Ishikawa (cell line): ENCODE results near the gene MSMP.

Experiments
- CEBPB ChIP-seq: IDR thresholded peaks from 2 replicates; pipeline ENCODE4 v1.6.1; 2012
- CREB1 ChIP-seq: IDR thresholded peaks from 2 replicates; pipeline ENCODE4 v1.6.1; 2012; ENCODE audit warnings: low read depth
- EGR1 ChIP-seq: IDR thresholded peaks from 2 replicates; pipeline ENCODE4 v1.6.1; 2012
- EP300 ChIP-seq: IDR thresholded peaks from 2 replicates; pipeline ENCODE4 v1.6.1; 2012; ENCODE audit warnings: borderline replicate concordance
- FOXM1 ChIP-seq: IDR thresholded peaks from 2 replicates; pipeline ENCODE4 v1.6.1; 2012; ENCODE audit warnings: low read depth, borderline replicate concordance
- MAX ChIP-seq: IDR thresholded peaks from 2 replicates; pipeline ENCODE4 v1.6.1; 2012
- NFIC ChIP-seq: IDR thresholded peaks from 2 replicates; pipeline ENCODE4 v1.6.1; 2012
- RAD21 ChIP-seq: IDR thresholded peaks from 2 replicates; pipeline ENCODE4 v1.6.1; 2012; ENCODE audit warnings: low read depth
- TAF1 ChIP-seq: IDR thresholded peaks from 2 replicates; pipeline ENCODE4 v1.6.1; 2012; ENCODE audit warnings: low read depth, mild to moderate bottlenecking
- TCF12 ChIP-seq: IDR thresholded peaks from 2 replicates; pipeline ENCODE4 v1.6.1; 2012; ENCODE audit warnings: low read depth
- TEAD4 ChIP-seq: IDR thresholded peaks from 2 replicates; pipeline ENCODE4 v1.6.1; 2012
- USF1 ChIP-seq: IDR thresholded peaks from 2 replicates; pipeline ENCODE4 v1.6.1; 2012
- YY1 ChIP-seq: IDR thresholded peaks from 2 replicates; pipeline ENCODE4 v1.6.1; 2012; ENCODE audit warnings: low read depth
- ZBTB7A ChIP-seq: IDR thresholded peaks from 2 replicates; pipeline ENCODE4 v1.6.1; 2012; ENCODE audit warnings: low read depth
- TF ChIP-seq, protein P1 (sequence below): IDR thresholded peaks from 2 replicates; pipeline ENCODE4 v1.6.1; 2012; ENCODE audit warnings: low read depth, mild to moderate bottlenecking

The MSMP gene

DNA sequence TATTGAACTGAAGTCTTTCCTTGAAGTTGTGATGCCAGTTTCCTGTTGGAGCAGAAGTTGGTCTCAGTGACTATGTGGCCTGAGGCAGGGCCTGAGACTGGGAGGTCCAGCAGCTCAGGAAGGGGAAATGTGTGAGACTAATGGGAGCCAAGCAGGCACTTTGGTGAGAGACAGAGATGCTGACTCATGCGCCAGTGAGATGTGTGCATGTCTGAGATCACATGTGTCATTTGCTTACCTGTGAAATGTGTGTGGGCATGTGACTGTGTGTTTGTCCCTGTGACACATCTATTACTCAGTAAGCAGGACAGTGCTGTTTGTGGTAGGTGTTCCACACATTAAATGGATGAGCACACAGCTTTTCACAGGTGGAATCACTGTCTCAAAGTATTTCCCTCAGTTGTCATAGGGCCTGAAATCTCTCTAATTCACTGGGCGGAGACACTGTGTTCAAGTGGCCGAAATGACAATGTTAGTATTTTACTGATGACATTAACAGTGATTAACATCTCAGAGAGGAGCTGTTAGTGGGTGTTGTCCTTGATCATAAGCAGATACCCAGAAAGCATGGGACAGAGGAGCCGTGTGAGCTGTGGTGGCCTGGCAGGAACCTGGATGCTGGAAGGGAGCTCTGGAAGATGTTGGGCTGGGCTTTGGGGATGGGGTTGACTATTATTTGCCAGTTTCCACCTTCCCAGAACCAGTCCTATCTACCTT is 44.7 kb upstream of the MSMP start:
- no peak for TF ChIP-seq USF1
- no peak for TF ChIP-seq RAD21
- no peak for TF ChIP-seq TEAD4
- TF ChIP-seq ZBTB7A = no peak
- no peak for TF ChIP-seq YY1

DNA sequence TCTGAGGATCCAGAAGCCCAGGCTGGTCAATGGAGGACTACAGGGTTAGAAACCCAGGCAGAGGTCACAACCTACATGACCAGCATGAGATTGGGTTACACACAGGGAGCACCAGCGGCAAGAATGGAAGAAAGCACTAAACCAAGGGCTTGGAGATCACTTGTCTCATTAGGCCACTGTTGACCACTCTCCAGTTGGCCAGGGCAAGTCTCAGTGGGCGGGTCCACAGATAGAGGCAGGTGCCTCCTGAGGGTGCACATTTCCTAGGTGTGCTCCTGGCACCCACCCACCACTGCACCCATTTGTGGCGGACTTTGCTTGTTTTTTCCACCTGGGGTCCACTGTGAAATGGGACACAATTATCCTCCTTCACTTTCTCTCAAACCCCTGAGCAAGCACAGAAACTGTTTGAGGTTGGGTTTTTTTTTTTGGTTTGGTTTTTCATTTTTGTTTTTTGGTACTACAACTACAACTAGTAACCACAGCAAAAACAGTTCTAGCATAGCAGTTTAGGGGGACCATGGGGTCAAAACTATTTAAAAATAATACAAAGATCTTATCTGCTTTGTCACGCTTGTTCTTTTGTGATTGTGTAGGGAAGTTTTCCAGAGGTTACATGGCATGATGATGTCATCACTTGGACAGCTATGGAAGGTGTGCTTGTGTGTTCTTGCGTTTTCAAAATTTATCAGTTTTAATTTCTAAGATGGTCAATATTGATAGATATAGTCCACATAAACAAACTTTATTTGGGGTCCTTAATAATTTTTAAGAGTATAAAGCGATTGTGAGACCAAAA is 43.4 kb upstream of the MSMP start:
- TF ChIP-seq TEAD4 = no peak
- TF ChIP-seq TCF12 = no peak
- no peak for TF ChIP-seq CREB1
- no peak for TF ChIP-seq MAX
- TF ChIP-seq FOXM1 = no peak
- no peak for TF ChIP-seq NFIC
- no peak for TF ChIP-seq ZBTB7A
- TF ChIP-seq CEBPB = no peak
- TF ChIP-seq EP300 = no peak
- no peak for TF ChIP-seq TAF1
- TF ChIP-seq, protein P1, sequence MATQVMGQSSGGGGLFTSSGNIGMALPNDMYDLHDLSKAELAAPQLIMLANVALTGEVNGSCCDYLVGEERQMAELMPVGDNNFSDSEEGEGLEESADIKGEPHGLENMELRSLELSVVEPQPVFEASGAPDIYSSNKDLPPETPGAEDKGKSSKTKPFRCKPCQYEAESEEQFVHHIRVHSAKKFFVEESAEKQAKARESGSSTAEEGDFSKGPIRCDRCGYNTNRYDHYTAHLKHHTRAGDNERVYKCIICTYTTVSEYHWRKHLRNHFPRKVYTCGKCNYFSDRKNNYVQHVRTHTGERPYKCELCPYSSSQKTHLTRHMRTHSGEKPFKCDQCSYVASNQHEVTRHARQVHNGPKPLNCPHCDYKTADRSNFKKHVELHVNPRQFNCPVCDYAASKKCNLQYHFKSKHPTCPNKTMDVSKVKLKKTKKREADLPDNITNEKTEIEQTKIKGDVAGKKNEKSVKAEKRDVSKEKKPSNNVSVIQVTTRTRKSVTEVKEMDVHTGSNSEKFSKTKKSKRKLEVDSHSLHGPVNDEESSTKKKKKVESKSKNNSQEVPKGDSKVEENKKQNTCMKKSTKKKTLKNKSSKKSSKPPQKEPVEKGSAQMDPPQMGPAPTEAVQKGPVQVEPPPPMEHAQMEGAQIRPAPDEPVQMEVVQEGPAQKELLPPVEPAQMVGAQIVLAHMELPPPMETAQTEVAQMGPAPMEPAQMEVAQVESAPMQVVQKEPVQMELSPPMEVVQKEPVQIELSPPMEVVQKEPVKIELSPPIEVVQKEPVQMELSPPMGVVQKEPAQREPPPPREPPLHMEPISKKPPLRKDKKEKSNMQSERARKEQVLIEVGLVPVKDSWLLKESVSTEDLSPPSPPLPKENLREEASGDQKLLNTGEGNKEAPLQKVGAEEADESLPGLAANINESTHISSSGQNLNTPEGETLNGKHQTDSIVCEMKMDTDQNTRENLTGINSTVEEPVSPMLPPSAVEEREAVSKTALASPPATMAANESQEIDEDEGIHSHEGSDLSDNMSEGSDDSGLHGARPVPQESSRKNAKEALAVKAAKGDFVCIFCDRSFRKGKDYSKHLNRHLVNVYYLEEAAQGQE = no peak
- no peak for TF ChIP-seq EGR1
- no peak for TF ChIP-seq USF1
- TF ChIP-seq RAD21 = no peak
- no peak for TF ChIP-seq YY1

DNA sequence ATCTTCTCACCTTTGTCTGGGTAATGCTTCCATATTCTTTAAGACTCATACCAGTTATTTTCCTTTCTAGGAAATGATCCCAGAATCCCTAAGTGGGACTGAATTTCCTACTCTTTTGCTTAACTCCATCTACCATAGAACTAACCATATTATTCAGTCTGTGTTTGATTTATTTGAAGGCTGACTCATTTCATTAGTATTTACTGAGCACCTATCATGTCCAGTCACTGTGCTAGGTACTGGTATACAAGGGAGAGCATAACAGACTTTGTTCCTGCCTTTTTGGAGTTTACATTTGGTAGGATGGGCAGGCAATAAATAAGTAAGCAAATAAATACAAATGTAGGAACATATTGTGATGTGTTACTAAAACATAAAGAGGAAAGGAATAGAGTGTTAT is 41.6 kb upstream of the MSMP start:
- TF ChIP-seq USF1 (no peak), YY1 (no peak), TAF1 (no peak), EGR1 (no peak), CREB1 (no peak), TCF12 (no peak), EP300 (no peak), RAD21 (no peak), ZBTB7A (no peak), MAX (no peak), NFIC (no peak), CEBPB (no peak), FOXM1 (no peak), TEAD4 (no peak)
- TF ChIP-seq, protein P1 = no peak

DNA sequence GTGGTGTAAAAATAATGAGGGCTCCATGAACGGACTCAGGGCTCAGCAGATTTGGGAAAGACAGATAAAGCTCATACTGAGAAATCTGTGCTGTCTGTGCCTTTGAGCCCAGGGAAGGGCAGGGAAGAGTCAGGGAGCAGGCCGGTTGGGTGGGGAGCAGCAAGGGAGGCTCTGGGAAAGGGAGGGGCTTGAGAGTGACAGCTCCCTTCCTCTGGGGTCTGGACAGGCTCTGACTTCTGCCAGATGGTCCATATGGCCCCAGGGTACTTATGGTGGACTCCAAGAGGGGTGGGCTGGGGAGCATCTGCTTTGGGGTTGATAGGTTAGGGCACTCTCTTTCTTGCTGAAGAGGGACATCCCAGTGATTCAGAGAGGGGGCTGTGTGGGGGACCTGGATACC is 39.4 kb upstream of the MSMP start:
- TF ChIP-seq CEBPB (no peak), YY1 (no peak), EGR1 (no peak), EP300 (no peak), TEAD4 (no peak), USF1 (no peak), ZBTB7A (no peak), FOXM1 (no peak), TCF12 (no peak), MAX (no peak), TAF1 (no peak), RAD21 (no peak)
- TF ChIP-seq, protein P1 = no peak
